GM13977 (cell line): Measurements from ENCODE around the gene ZDHHC20.

ENCODE experiments used
- DNase-seq: peaks from one replicate; pipeline ENCODE4 v3.0.0; 2012; ENCODE audit warnings: low spot score
- CTCF ChIP-seq: IDR thresholded peaks from 2 replicates; pipeline ENCODE4 v1.5.1; 2012; ENCODE audit warnings: mild to moderate bottlenecking, control low read depth; ENCODE audit not compliant: insufficient read depth; ENCODE audit errors: extremely low read depth, missing control alignments
- in situ Hi-C: fragments of 300-500 bp; cut with MboI; formaldehyde crosslinking; loops from one replicate; pipeline ENCODE4 v1.12.0; 2022; ENCODE audit warnings: low sequenced_read_pairs, low pct_unique_long_range_greater_than_20kb, mixed read lengths, inconsistent platforms; ENCODE audit not compliant: unreplicated experiment

The ZDHHC20 gene

GRCh38 chr13:21371011-21371410 lies 88.1 kb downstream of the ZDHHC20 start:
- DNase-seq: no peak
- in situ Hi-C loops: no loop called here
- no peak for TF ChIP-seq CTCF

GRCh38 chr13:21365574-21365973 lies 93.5 kb downstream of the ZDHHC20 start:
- TF ChIP-seq CTCF: no peak
- in situ Hi-C loops: no loop called here
- no peak for DNase-seq

- TF ChIP-seq CTCF: no peak
- in situ Hi-C loops: no loop called here
- DNase-seq: no peak
These were observed 94.2 kb downstream of the ZDHHC20 start for GRCh38 chr13:21364916-21365315.

GRCh38 chr13:21364357-21364756 lies 94.7 kb downstream of the ZDHHC20 start:
- in situ Hi-C loops: no loop called here
- no peak for TF ChIP-seq CTCF

GRCh38 chr13:21362741-21363140 lies 96.4 kb downstream of the ZDHHC20 start:
- in situ Hi-C loops: no loop called here
- no peak for TF ChIP-seq CTCF
- DNase-seq: no peak

More at GRCh38 chr13:21364357-21364756, 94.7 kb downstream of the ZDHHC20 start:
- DNase-seq: no peak

- TF ChIP-seq CTCF: no peak
- DNase-seq: no peak
- in situ Hi-C loops: no loop called here
These were observed 97.4 kb downstream of the ZDHHC20 start for GRCh38 chr13:21361706-21362105.

- in situ Hi-C loops: no loop called here
- no peak for TF ChIP-seq CTCF
These were observed 98.0 kb downstream of the ZDHHC20 start for GRCh38 chr13:21361123-21361522.

More at GRCh38 chr13:21361123-21361522, 98.0 kb downstream of the ZDHHC20 start:
- DNase-seq: no peak
